Endothelial cell of umbilical vein (primary cell): ENCODE results near the gene TGFBR3. TPM values are rescaled to one million over a fixed set of nuclear protein-coding genes. Genes with fewer than 3 reads are reported as not detected.

ENCODE experiments used
- BruUV-seq: library from RNA; stranded (reverse); fragments of 400-500 nt; replicated peaks from 2 replicates; lab custom pipeline; 2021; lab: Mats Ljungman, UMichigan
- CTCF ChIA-PET: fragments of 300-600, 350-600 bp; sonication (Branson Sonifier 250); formaldehyde crosslinking; loops from one replicate; lab custom pipeline; 2021; ENCODE audit warnings: antibody characterized with exemption, inconsistent platforms; lab: Charles Lee
- POLR2A ChIA-PET: fragments of 300-600, 350-600 bp; sonication (Branson Sonifier 250); formaldehyde crosslinking; loops from one replicate; lab custom pipeline; 2021; ENCODE audit warnings: antibody characterized with exemption, inconsistent platforms; lab: Charles Lee
- DNase-seq: peaks from one replicate; pipeline ENCODE4 v3.0.0-alpha.2; 2011; ENCODE audit warnings: low read depth, low spot score
- FAIRE-seq: peaks from 2 replicates; lab custom pipeline; 2011; peaks lifted over from hg19 to GRCh38; lab: Jason Lieb, UNC
- H2AFZ ChIP-seq: 2 replicates; pipeline ENCODE4 v1.6.0; 2012; ENCODE audit warnings: low read depth, low read length, control low read depth, inconsistent platforms
- H3K27ac ChIP-seq: 2 replicates; pipeline ENCODE4 v1.5.1; 2011; ENCODE audit warnings: low read depth, mild to moderate bottlenecking, control low read depth, low read length, moderate library complexity; ENCODE audit not compliant: insufficient read depth
- H3K27me3 ChIP-seq, 2 experiments: 2 replicates each; pipeline versions ENCODE4 v1.6.0 to v1.6.1; 2011; ENCODE audit warnings: low read length in 2 of 2, mixed read lengths in 1 of 2; ENCODE audit not compliant: control insufficient read depth in 2 of 2, insufficient read depth in 2 of 2
- H3K36me3 ChIP-seq, 2 experiments: 2 replicates in 1 of 2; 3 replicates in 1 of 2; pipeline ENCODE4 v1.5.1; 2011; ENCODE audit warnings: low read length in 2 of 2, mild to moderate bottlenecking in 1 of 2, moderate library complexity in 1 of 2; ENCODE audit not compliant: control insufficient read depth in 2 of 2, insufficient read depth in 2 of 2; ENCODE audit errors: extremely low read depth in 1 of 2
- H3K4me1 ChIP-seq: 3 replicates; pipeline ENCODE4 v1.5.1; 2011; ENCODE audit warnings: mild to moderate bottlenecking, low read length; ENCODE audit not compliant: control insufficient read depth, insufficient read depth; ENCODE audit errors: extremely low read depth
- H3K4me2 ChIP-seq: 2 replicates; pipeline ENCODE4 v1.6.1; 2011; ENCODE audit warnings: low read length, control low read depth, mixed read lengths; ENCODE audit not compliant: insufficient read depth
- H3K4me3 ChIP-seq, 3 experiments: fragments of 200-600 bp in 1 of 3; sonication (generic), shearing (Covaris generic) in 1 of 3; replicated peaks in 1 of 3; 2 replicates each; pipeline ENCODE4 v1.5.1; 2011 to 2016; ENCODE audit warnings: control low read depth in 3 of 3, low read length in 3 of 3, mild to moderate bottlenecking in 2 of 3, inconsistent platforms in 1 of 3, low read depth in 1 of 3, moderate library complexity in 1 of 3; ENCODE audit not compliant: insufficient read depth in 1 of 3
- H3K79me2 ChIP-seq: 2 replicates; pipeline ENCODE4 v1.6.0; 2012; ENCODE audit warnings: low read length, inconsistent platforms; ENCODE audit not compliant: control insufficient read depth, insufficient read depth
- H3K9ac ChIP-seq: replicated peaks from 2 replicates; pipeline ENCODE3; 2011; ENCODE audit warnings: low read length, control low read depth; ENCODE audit not compliant: insufficient read depth; ENCODE audit errors: extremely low read depth
- H3K9me1 ChIP-seq: replicated peaks from 3 replicates; pipeline ENCODE4 v1.6.0; 2011; ENCODE audit warnings: mild to moderate bottlenecking, low read length; ENCODE audit not compliant: control insufficient read depth, insufficient read depth; ENCODE audit errors: extremely low read depth
- H3K9me3 ChIP-seq: replicated peaks from 2 replicates; pipeline ENCODE4 v1.5.1; 2012; ENCODE audit warnings: low read length, inconsistent platforms; ENCODE audit not compliant: control insufficient read depth, insufficient read depth
- H4K20me1 ChIP-seq: replicated peaks from 2 replicates; pipeline ENCODE3; 2011; ENCODE audit warnings: mild to moderate bottlenecking, low read length; ENCODE audit not compliant: control insufficient read depth, insufficient read depth; ENCODE audit errors: extremely low read depth
- CTCF ChIP-seq, 2 donors: IDR thresholded peaks; 1 replicate in 1 of 2; 2 replicates in 1 of 2; pipeline ENCODE4 v1.5.1; 2011; ENCODE audit warnings: low read length in 2 of 2, mild to moderate bottlenecking in 2 of 2, moderate library complexity in 2 of 2, control low read depth in 1 of 2, inconsistent platforms in 1 of 2, low read depth in 1 of 2; ENCODE audit not compliant: insufficient read depth in 1 of 2; ENCODE audit errors: extremely low read depth in 1 of 2
- EZH2 ChIP-seq: IDR thresholded peaks from 2 replicates; pipeline ENCODE4 v1.6.1; 2012; ENCODE audit warnings: borderline replicate concordance, low read depth, mild to moderate bottlenecking, moderate library complexity, low read length, inconsistent platforms; ENCODE audit not compliant: severe bottlenecking
- FOS ChIP-seq: IDR thresholded peaks from 2 replicates; pipeline ENCODE4 v1.6.1; 2011; ENCODE audit warnings: mild to moderate bottlenecking, low read length, moderate library complexity, borderline replicate concordance; ENCODE audit not compliant: insufficient read depth
- GATA2 ChIP-seq: IDR thresholded peaks from 2 replicates; pipeline ENCODE4 v1.7.0; 2011; ENCODE audit warnings: low read depth, mild to moderate bottlenecking, moderate library complexity, mixed read lengths, low read length; ENCODE audit not compliant: insufficient read length, insufficient read depth
- JUN ChIP-seq: IDR thresholded peaks from 2 replicates; pipeline ENCODE4 v1.6.1; 2011; ENCODE audit warnings: borderline replicate concordance, low read depth; ENCODE audit not compliant: insufficient read length, insufficient read depth
- MAX ChIP-seq: IDR thresholded peaks from 2 replicates; pipeline ENCODE4 v1.6.1; 2011; ENCODE audit not compliant: insufficient read depth, insufficient read length
- MYC ChIP-seq: IDR thresholded peaks from one replicate; pipeline ENCODE4 v1.6.1; 2011; ENCODE audit warnings: mild to moderate bottlenecking, low read depth, low read length
- POLR2A ChIP-seq: IDR thresholded peaks from 2 replicates; pipeline ENCODE4 v1.6.1; 2012; ENCODE audit warnings: low read depth, mild to moderate bottlenecking, control low read depth, low read length
- POLR2AphosphoS5 ChIP-seq: IDR thresholded peaks from 2 replicates; pipeline ENCODE4 v1.6.1; 2012; ENCODE audit warnings: low read depth, mild to moderate bottlenecking, control low read depth, low read length, moderate library complexity; ENCODE audit not compliant: insufficient read depth
- dilution Hi-C: fragments of 300-500 bp; cut with MboI; formaldehyde crosslinking; loops from one replicate; pipeline ENCODE4 v1.15.0; 2019; ENCODE audit warnings: low sequenced_read_pairs; ENCODE audit not compliant: extremely low pct_ligation_motif_present
- intact Hi-C: fragments of 100-400 bp; cut with micrococcal nuclease; formaldehyde crosslinking; loops from one replicate; pipeline ENCODE4 v1.10.0; 2022
- polyA plus RNA-seq, 4 experiments: library from polyadenylated mRNA; depleted of rRNA in 3 of 4; stranded (reverse) in 3 of 4; unstranded in 1 of 4; fragments of >200 nt; gene quantifications; 2 replicates each; pipeline versions ENCODE4 v1.2.1 to v1.2.3, GENCODE V29; 2011 to 2012; ENCODE audit warnings: missing spikeins in 1 of 4
- total RNA-seq: library from RNA; stranded (reverse); gene quantifications from 2 replicates; pipeline ENCODE4 v1.2.3, GENCODE V29; 2021

TGFBR3 gene
- total and polyA plus RNA-seq, 2 donors (not counting 3 experiments of a cell fraction or from before 2014, with no cell fraction given) = 8.0 to 13.4 TPM

DNA sequence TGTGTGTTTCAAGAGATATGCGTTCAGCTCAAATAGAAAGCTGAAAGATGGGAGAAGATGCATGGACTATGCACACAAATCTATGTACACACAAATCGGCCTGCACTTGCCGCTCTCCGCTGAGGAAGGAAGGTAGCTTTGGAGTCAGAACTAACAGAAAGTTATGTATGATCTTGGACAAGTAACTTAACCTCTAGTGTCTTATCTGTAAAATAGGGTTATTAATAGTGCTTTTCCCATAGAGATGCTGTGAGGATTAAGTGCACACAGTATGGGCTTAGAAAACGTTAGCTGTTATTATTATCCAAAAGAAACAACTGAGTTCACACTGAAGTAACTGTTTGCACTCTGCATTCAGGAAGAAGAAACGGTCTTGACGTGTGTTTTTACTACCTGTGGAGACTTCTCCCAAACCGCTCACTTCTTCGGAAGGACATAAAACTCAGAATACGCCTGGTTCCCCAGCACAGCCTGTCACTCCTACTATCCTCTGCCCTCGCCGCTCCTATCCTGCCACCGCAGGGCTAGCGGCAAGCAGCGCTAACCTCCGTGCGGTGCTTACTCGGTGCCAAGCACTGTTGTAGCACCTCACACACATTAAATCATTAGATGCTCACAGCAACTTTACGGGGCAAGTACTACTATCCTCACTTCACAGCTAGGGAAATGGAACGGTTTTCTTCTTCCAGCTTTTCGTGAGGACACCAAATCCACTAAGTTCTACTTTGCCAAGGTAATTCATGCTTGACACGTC is 1.3 kb downstream of the TGFBR3 start:
- dilution Hi-C loops (no loop called here), intact Hi-C loops (loop anchor here (1.0 to 5.0 kb wide), 6 partner anchors 77 to 372 kb away; no protein-coding TSS in a partner anchor)
- TF ChIP-seq POLR2AphosphoS5 (no peak), GATA2 (no peak), CTCF (IDR thresholded peaks at IDR 0.05; ENCODE audit: extremely low read depth in 1 of 2, insufficient read depth in 1 of 2, low read depth in 1 of 2, low read length in 2 of 2) (no peak), MAX (no peak), MYC (no peak), POLR2A (no peak), EZH2 (no peak), JUN (no peak), FOS (no peak)
- H3K4me2 ChIP-seq = peak overlapping the region; percentile 91
- H2AFZ ChIP-seq = peak overlapping the region; percentile 89
- no peaks in the 10 kb centered on the region for H3K9me3 ChIP-seq
- no peaks in the 10 kb centered on the region for H3K27me3 ChIP-seq
- H3K4me3 ChIP-seq = peak overlapping the region; percentile 66 to 96 (median 88)
- H3K9me1 ChIP-seq = no peaks in the 10 kb centered on the region
- no peaks in the 10 kb centered on the region for H3K79me2 ChIP-seq
- H3K4me1 ChIP-seq = peaks cover 14% of the 10 kb centered on the region
- H3K36me3 ChIP-seq = no peaks in the 10 kb centered on the region
- FAIRE-seq (peak; percentile 50), DNase-seq (peak; percentile 70)
- H3K9ac ChIP-seq = peak overlapping the region; percentile 66
- no peak overlapping the region for H3K27ac ChIP-seq
- no TSS peak for BruUV-seq
- no peaks in the 10 kb centered on the region for H4K20me1 ChIP-seq
- ChIA-PET CTCF (interaction anchor here (0.5 to 4.9 kb wide), 21 partner anchors 13 to 456 kb away, joined by 3 to 86 read pairs (median 5); no protein-coding TSS in a partner anchor), POLR2A (no interaction called here)
